Activated T-helper 17 cell treated with anti-CD3 and anti-CD28 coated beads, Interleukin-2, amount 50 U/mL, for 72 hours (primary cell): ENCODE data around the gene USP25. TPM values are rescaled to one million over a fixed set of nuclear protein-coding genes. Genes with fewer than 3 reads are reported as not detected.
"Not testable (repeated sequence)": the region's sequence is repeated elsewhere in the genome, so short reads cannot be mapped to it uniquely, and the experiment has no call there.

Experiments used
- ATAC-seq: fragments of 150-1000 bp; cut with Tn5 transposase; replicated peaks from 2 replicates; pipeline ENCODE4 v1.10.0; 2021; ENCODE audit warnings: mild to moderate bottlenecking, moderate library complexity
- H3K27ac Mint-ChIP-seq: one replicate; pipeline ENCODE4 v1.8.0; 2022; ENCODE audit warnings: mixed read lengths
- H3K27me3 Mint-ChIP-seq: one replicate; pipeline ENCODE4 v1.8.0; 2022; ENCODE audit warnings: mixed read lengths
- H3K36me3 Mint-ChIP-seq: one replicate; pipeline ENCODE4 v1.8.0; 2022; ENCODE audit warnings: low read depth, mild to moderate bottlenecking, mixed read lengths
- H3K4me1 Mint-ChIP-seq: one replicate; pipeline ENCODE4 v1.8.0; 2022; ENCODE audit warnings: mixed read lengths
- H3K4me3 Mint-ChIP-seq: one replicate; pipeline ENCODE4 v1.8.0; 2022; ENCODE audit warnings: mild to moderate bottlenecking, mixed read lengths
- H3K9me3 Mint-ChIP-seq: one replicate; pipeline ENCODE4 v1.8.0; 2022; ENCODE audit warnings: mixed read lengths
- total RNA-seq, 2 donors: library from RNA; stranded (reverse); gene quantifications; one replicate each; pipeline ENCODE4 v1.2.3, GENCODE V29; 2022

USP25 gene
- total RNA-seq, 2 donors from 2014 or later = 21.3 to 35.3 TPM

- Mint-ChIP-seq H3K36me3 (no peaks in the 10 kb centered on the region), H3K4me1 (no peaks in the 10 kb centered on the region), H3K4me3 (no peak overlapping the region), H3K27ac (no peak overlapping the region), H3K9me3 (peaks cover 6% of the 10 kb centered on the region), H3K27me3 (peaks cover 3% of the 10 kb centered on the region)
- ATAC-seq = no peak
Observed at GRCh38 chr21:15722591-15723324, 7.0 kb upstream of the USP25 start.

GRCh38 chr21:15725949-15726348 is 3.8 kb upstream of the USP25 start:
- Mint-ChIP-seq H3K9me3 (peaks cover 3% of the 10 kb centered on the region), H3K4me1 (no peaks in the 10 kb centered on the region), H3K27me3 (no peaks in the 10 kb centered on the region), H3K36me3 (peaks cover 6% of the 10 kb centered on the region), H3K4me3 (no peak overlapping the region), H3K27ac (no peak overlapping the region)
- ATAC-seq = no peak

GRCh38 chr21:15728046-15728445 is 1.7 kb upstream of the USP25 start:
- no peak overlapping the region for H3K27ac Mint-ChIP-seq
- ATAC-seq = no peak
- no peak overlapping the region for H3K4me3 Mint-ChIP-seq
- no peaks in the 10 kb centered on the region for H3K4me1 Mint-ChIP-seq
- peaks cover 7% of the 10 kb centered on the region for H3K36me3 Mint-ChIP-seq
- no peaks in the 10 kb centered on the region for H3K9me3 Mint-ChIP-seq
- no peaks in the 10 kb centered on the region for H3K27me3 Mint-ChIP-seq

DNA sequence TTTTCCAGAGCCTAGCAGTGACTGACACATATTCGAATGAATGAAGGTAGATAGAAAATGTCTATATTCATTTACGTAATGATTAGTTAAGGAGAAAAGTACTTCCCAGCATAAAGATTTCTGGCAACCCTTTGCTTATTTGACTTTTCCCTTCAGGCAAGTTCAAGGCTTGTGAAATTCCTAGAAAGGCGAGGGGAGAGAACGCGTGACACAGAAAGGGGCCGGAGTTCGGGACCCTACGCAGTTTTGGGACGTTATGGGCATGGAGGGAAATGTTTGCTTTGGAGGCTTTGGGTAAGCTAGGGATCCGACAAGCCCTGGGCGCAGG is 472 bp upstream of the USP25 start:
- Mint-ChIP-seq H3K9me3 (no peaks in the 10 kb centered on the region), H3K4me3 (peak overlapping the region; percentile 65), H3K4me1 (peaks cover 6% of the 10 kb centered on the region), H3K27ac (no peak overlapping the region), H3K36me3 (peaks cover 7% of the 10 kb centered on the region), H3K27me3 (no peaks in the 10 kb centered on the region)
- ATAC-seq = no peak

- no peaks in the 10 kb centered on the region for H3K9me3 Mint-ChIP-seq
- peaks cover 7% of the 10 kb centered on the region for H3K36me3 Mint-ChIP-seq
- ATAC-seq = no peak
- peaks cover 10% of the 10 kb centered on the region for H3K4me1 Mint-ChIP-seq
- H3K27me3 Mint-ChIP-seq = no peaks in the 10 kb centered on the region
- peak overlapping the region; percentile 93 for H3K4me3 Mint-ChIP-seq
- peak overlapping the region; percentile 92 for H3K27ac Mint-ChIP-seq
Observed at GRCh38 chr21:15730484-15731242, 881 bp downstream of the USP25 start.

DNA sequence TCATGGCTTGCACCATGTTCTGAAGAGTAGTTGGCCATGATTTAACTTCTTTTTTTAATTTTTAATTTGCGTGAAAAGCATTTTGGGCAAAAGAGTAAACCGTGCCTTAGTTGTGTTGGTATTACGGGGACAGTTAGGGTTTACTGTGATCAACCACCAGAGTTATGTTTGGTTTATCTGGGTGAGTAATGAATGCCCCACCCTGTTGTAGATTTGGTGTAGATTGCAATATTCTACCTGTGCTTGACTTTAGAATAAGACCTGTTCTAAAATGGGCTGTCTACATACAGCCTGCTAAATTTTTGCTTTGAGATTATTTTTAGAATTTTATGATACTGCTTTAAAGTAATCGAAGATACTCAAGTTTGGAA is 1.4 kb downstream of the USP25 start:
- Mint-ChIP-seq H3K27me3 (no peaks in the 10 kb centered on the region), H3K4me3 (peak overlapping the region; percentile 93), H3K36me3 (peaks cover 7% of the 10 kb centered on the region), H3K27ac (peak overlapping the region; percentile 92), H3K9me3 (no peaks in the 10 kb centered on the region), H3K4me1 (peaks cover 15% of the 10 kb centered on the region)
- ATAC-seq = no peak

DNA sequence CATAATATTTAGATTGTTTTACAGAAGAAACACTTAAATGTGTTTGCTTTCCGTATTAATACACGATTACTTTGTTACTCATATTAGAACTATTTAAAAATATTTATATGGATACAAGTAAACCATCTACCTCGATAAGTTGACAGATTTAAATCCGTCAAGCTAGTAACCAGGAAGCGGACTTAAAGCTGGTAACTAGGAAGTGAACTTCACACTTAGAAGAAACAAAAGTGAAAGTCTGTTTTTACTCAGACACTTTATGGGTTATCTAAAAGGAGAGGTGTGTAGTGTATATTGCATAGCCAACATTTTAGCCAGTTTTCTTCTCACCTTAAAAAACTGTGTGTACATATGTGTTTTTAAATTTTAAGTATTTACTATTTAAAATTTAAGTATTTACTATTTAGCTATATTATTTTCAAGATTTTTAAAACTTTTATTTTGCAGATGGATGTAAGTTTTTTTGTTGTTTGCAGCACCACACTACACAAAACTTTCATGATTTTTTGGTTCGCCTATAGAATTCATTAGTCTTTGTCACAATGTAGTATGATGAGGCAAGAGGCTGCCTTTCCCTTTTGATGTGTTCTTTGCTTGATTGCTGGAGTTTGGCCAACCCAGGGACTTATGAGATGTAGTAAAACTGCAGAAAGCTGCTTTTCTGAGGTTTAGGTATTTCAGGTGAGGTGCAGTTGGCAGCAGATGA is 2.7 kb downstream of the USP25 start:
- H3K36me3 Mint-ChIP-seq = peaks cover 7% of the 10 kb centered on the region
- H3K9me3 Mint-ChIP-seq = no peaks in the 10 kb centered on the region
- peak overlapping the region; percentile 93 for H3K4me3 Mint-ChIP-seq
- H3K27me3 Mint-ChIP-seq = no peaks in the 10 kb centered on the region
- ATAC-seq = peak; percentile 53
- H3K27ac Mint-ChIP-seq = peak overlapping the region; percentile 92
- peaks cover 22% of the 10 kb centered on the region for H3K4me1 Mint-ChIP-seq

- no peaks in the 10 kb centered on the region for H3K27me3 Mint-ChIP-seq
- H3K4me3 Mint-ChIP-seq = peak overlapping the region; percentile 93
- peak overlapping the region; percentile 92 for H3K27ac Mint-ChIP-seq
- H3K4me1 Mint-ChIP-seq = peaks cover 26% of the 10 kb centered on the region
- ATAC-seq = no peak
- peaks cover 7% of the 10 kb centered on the region for H3K36me3 Mint-ChIP-seq
- H3K9me3 Mint-ChIP-seq = no peaks in the 10 kb centered on the region
Observed at GRCh38 chr21:15732996-15733329, 3.2 kb downstream of the USP25 start.

DNA sequence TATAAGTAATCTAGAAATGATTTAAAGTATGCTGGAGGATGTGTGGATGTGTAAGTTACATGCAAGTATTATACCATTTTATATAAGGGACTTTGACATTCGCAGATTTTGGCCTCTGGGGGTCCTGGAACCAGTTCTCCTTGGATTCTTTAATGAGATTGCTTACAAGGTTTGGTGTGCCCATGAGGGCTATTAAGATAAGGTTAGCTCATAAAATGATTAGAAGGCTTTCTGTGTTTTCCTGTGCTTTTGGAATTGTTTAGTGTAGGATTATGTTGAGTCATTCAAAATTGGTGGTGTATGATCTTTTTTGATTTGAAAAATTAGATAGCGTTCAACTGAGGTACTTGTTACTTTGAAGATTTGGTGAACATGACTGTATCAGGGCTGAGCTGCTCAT is 5.6 kb downstream of the USP25 start:
- H3K27ac Mint-ChIP-seq = peak overlapping the region; percentile 80
- peak overlapping the region; percentile 82 for H3K4me3 Mint-ChIP-seq
- no peaks in the 10 kb centered on the region for H3K27me3 Mint-ChIP-seq
- ATAC-seq = no peak
- peaks cover 42% of the 10 kb centered on the region for H3K4me1 Mint-ChIP-seq
- H3K36me3 Mint-ChIP-seq = peaks cover 7% of the 10 kb centered on the region
- no peaks in the 10 kb centered on the region for H3K9me3 Mint-ChIP-seq

- not testable (repeated sequence) for H3K36me3 Mint-ChIP-seq
Observed at GRCh38 chr21:15735931-15736330, 6.1 kb downstream of the USP25 start.

DNA sequence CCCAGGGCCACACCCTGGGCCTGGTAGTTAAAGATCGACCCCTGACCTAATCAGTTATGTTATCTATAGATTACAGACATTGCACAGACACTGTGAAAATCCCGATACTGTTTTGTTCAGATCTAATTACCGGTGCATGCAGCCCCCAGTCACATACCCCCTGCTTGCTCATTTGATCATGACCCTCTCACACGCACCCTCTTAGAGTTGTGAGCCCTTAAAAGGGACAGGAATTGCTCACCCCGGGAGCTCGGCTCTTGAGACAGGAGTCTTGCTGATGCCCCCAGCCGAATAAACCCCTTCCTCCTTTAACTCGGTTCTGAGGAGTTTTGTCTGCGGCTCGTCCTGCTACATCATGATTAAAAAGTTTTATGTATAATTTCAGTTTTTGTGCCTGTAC is 9.0 kb downstream of the USP25 start:
- not testable (repeated sequence) for H3K36me3 Mint-ChIP-seq, H3K27me3 Mint-ChIP-seq, ATAC-seq, H3K9me3 Mint-ChIP-seq
- H3K27ac Mint-ChIP-seq = peak overlapping the region; percentile 81
- peak overlapping the region; percentile 82 for H3K4me3 Mint-ChIP-seq
- H3K4me1 Mint-ChIP-seq = peaks cover 58% of the 10 kb centered on the region

More at GRCh38 chr21:15735931-15736330, 6.1 kb downstream of the USP25 start:
- not testable (repeated sequence) for ATAC-seq, H3K9me3 Mint-ChIP-seq, H3K27me3 Mint-ChIP-seq
- Mint-ChIP-seq H3K4me1 (peaks cover 42% of the 10 kb centered on the region), H3K27ac (peak overlapping the region; percentile 80), H3K4me3 (peak overlapping the region; percentile 82)

- no peaks in the 10 kb centered on the region for H3K36me3 Mint-ChIP-seq
- H3K27ac Mint-ChIP-seq = peak overlapping the region; percentile 81
- no peak for ATAC-seq
- H3K4me1 Mint-ChIP-seq = peaks cover 56% of the 10 kb centered on the region
- peak overlapping the region; percentile 82 for H3K4me3 Mint-ChIP-seq
- H3K9me3 Mint-ChIP-seq = peaks cover 3% of the 10 kb centered on the region
- H3K27me3 Mint-ChIP-seq = no peaks in the 10 kb centered on the region
Observed at GRCh38 chr21:15740383-15740782, 10.6 kb downstream of the USP25 start.

- Mint-ChIP-seq H3K27me3 (no peaks in the 10 kb centered on the region), H3K9me3 (peaks cover 3% of the 10 kb centered on the region), H3K27ac (no peak overlapping the region), H3K36me3 (no peaks in the 10 kb centered on the region), H3K4me1 (peaks cover 53% of the 10 kb centered on the region), H3K4me3 (no peak overlapping the region)
- no peak for ATAC-seq
Observed at GRCh38 chr21:15741510-15741909, 11.7 kb downstream of the USP25 start.

- Mint-ChIP-seq H3K27ac (peak overlapping the region; percentile 51), H3K9me3 (peaks cover 3% of the 10 kb centered on the region), H3K4me1 (peaks cover 49% of the 10 kb centered on the region), H3K36me3 (no peaks in the 10 kb centered on the region), H3K4me3 (no peak overlapping the region), H3K27me3 (no peaks in the 10 kb centered on the region)
- no peak for ATAC-seq
Observed at GRCh38 chr21:15742052-15742670, 12.4 kb downstream of the USP25 start.
